IPS-18c (cell line): Measurements from ENCODE around the gene TYRO3.
A peak's percentile ranks its signal among the peaks of the same experiment; 100 is the strongest.

ENCODE experiments used
- H3K4me3 ChIP-seq: 2 replicates; pipeline ENCODE4 v1.7.0; 2013; ENCODE audit warnings: low read depth, mild to moderate bottlenecking, low read length, moderate library complexity; ENCODE audit not compliant: insufficient read depth
- H3K9me3 ChIP-seq: one replicate; pipeline ENCODE4 v1.6.1; 2013; ENCODE audit warnings: mild to moderate bottlenecking, low read length, moderate library complexity; ENCODE audit not compliant: control insufficient read depth, insufficient read depth

The TYRO3 gene

GRCh38 chr15:41546851-41547786, 11.9 kb upstream of the TYRO3 start:
- no peaks in the 10 kb centered on the region for H3K9me3 ChIP-seq
- H3K4me3 ChIP-seq = no peak overlapping the region

DNA sequence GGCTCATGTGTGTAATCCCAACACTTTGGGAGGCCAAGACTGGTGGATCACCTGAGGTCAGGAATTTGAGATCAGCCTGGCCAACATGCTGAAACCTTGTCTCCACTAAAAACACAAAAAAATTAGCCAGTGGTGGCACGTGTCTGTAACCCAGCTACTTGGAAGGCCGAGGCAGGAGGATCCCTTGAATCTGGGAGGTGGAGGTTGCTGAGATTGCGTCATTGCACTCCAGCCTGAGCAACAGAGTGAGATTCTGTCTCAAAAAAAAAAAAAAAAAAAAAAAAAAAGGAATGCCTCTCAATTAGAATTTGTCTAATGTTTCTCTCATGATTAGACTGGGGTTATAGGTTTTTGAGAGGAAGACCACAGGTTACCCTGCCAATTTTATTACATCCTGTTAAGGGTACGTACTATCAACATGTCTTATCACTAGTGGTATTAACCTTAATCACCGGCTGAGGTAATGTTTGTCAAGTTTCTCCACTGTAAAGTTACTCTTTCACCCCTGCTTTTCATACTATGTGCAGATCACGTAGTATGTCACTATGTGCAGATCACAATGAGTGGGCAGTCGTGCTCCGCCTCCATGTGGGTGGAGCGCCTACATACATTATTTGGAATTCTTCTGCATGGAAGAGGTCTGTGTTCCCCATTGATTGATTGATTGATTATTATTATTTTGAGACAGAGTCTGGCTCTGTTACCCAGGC, 8.8 kb upstream of the TYRO3 start:
- Histone ChIP-seq H3K9me3 (no peaks in the 10 kb centered on the region), H3K4me3 (no peak overlapping the region)

GRCh38 chr15:41553731-41554130, 5.3 kb upstream of the TYRO3 start:
- Histone ChIP-seq H3K4me3 (no peak overlapping the region), H3K9me3 (no peaks in the 10 kb centered on the region)

GRCh38 chr15:41554343-41554742, 4.7 kb upstream of the TYRO3 start:
- Histone ChIP-seq H3K4me3 (no peak overlapping the region), H3K9me3 (no peaks in the 10 kb centered on the region)

DNA sequence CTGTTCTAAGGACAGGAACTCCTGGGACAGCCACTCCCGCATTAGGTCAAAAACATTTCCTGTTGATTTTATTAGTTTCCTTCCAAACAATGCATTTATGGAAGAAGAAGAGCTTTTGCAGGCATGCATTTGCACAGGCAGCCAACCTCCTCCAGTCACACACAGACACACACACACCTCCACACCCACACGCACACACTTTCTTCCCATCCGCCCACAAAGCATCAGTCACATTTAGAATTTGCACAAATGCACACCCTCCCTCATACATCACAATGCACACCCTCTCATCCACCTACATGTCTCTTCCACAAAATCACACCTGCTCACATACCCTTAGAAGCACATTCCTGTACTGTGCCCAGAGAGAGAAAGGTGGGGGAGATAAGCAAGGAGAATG, 4.1 kb upstream of the TYRO3 start:
- Histone ChIP-seq H3K9me3 (no peaks in the 10 kb centered on the region), H3K4me3 (no peak overlapping the region)

GRCh38 chr15:41556677-41557076, 2.3 kb upstream of the TYRO3 start:
- no peaks in the 10 kb centered on the region for H3K9me3 ChIP-seq
- H3K4me3 ChIP-seq = no peak overlapping the region

DNA sequence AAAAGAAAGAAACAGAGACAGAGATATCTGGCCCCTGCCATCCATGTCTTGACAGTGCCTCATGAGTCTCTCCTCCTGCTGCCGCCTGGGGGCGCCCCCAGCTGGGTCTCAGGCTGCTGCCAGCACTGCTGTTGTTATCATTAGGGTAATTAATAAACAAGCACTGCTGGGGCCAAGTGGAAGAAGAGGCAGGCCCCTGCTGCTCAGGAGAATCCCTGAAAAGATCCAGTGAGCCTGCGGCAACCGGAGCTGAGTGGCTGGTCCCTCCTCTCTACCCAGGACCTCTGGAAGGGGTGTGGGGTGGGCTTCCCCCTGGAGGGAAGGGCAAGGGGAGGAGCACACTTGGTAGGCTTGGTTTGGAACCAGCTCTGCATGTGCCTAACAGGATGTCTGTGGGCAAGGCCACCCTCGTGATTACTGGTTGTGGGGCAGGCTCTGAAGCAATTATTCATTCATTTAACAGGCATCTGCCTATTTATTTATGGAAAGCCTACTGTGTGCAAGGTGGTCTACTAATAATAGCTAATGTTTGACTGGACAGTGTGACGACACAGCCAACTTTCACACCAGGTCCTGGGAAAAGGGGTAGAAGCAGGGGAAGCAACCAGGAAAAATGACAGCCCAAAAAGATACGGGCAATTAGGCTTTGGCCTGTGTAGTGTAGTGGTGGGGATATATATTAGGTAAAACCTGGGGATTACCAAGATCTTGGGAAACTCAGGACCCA, 1.2 kb upstream of the TYRO3 start:
- Histone ChIP-seq H3K4me3 (peak overlapping the region; percentile 86; the same call in 1 of the 2 replicates), H3K9me3 (no peaks in the 10 kb centered on the region)

- H3K4me3 ChIP-seq = peak overlapping the region; percentile 86
- no peaks in the 10 kb centered on the region for H3K9me3 ChIP-seq
Measured at GRCh38 chr15:41559239-41559782, 299 bp downstream of the TYRO3 start.

DNA sequence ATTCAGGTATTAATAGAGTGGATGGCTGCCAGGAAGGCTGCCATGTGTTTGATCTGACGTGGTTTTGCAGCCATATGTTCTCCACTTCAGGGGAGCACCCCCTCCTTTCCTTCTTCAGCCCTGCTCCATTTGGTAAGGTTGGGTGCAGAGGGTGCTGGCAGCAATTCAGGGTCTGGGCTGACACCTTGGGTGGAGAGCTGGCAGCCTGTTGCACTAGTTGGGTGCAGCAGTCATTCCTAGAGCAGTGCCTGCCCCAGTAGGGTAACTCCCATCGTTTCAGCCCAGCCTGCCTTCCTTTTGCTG, 1.5 kb downstream of the TYRO3 start:
- Histone ChIP-seq H3K9me3 (no peaks in the 10 kb centered on the region), H3K4me3 (0 out of 2 replicates have a peak overlapping the region, but pooled peaks have one; percentile 0)

- Histone ChIP-seq H3K4me3 (peak overlapping the region; percentile 22), H3K9me3 (no peaks in the 10 kb centered on the region)
Measured at GRCh38 chr15:41561104-41561776, 2.2 kb downstream of the TYRO3 start.

GRCh38 chr15:41561777-41562145, 2.7 kb downstream of the TYRO3 start:
- H3K4me3 ChIP-seq = peak overlapping the region; percentile 22
- no peaks in the 10 kb centered on the region for H3K9me3 ChIP-seq

- no peaks in the 10 kb centered on the region for H3K9me3 ChIP-seq
Measured at GRCh38 chr15:41562244-41562643, 3.2 kb downstream of the TYRO3 start.

DNA sequence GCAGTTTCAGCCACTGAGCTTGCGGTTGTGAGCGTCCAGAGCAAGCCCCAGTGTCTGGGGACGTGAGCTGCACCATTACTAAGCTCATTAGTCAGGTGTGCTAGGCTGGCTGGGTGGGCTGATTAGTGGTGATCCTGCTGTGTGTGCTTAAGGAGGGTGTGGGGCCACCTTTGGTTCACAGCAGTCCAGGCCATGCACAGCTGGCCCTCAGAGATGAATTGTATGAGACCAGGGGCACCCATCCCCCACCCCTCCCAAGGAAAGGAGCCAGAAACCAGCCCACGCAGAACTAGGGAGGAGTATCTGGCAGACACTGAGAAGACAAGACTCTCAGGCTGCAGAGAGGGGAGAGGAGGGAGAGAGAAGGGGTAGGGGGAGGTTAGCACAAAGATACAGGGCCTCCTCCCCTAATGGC, 3.8 kb downstream of the TYRO3 start:
- no peaks in the 10 kb centered on the region for H3K9me3 ChIP-seq
- H3K4me3 ChIP-seq = peak overlapping the region; percentile 32; the same call in 1 of the 2 replicates

More at GRCh38 chr15:41562244-41562643, 3.2 kb downstream of the TYRO3 start:
- no peak overlapping the region for H3K4me3 ChIP-seq

- H3K4me3 ChIP-seq = no peak overlapping the region
- H3K9me3 ChIP-seq = no peaks in the 10 kb centered on the region
Measured at GRCh38 chr15:41564286-41564959, 5.4 kb downstream of the TYRO3 start.

- Histone ChIP-seq H3K4me3 (no peak overlapping the region), H3K9me3 (no peaks in the 10 kb centered on the region)
Measured at GRCh38 chr15:41564960-41565502, 6.0 kb downstream of the TYRO3 start.

DNA sequence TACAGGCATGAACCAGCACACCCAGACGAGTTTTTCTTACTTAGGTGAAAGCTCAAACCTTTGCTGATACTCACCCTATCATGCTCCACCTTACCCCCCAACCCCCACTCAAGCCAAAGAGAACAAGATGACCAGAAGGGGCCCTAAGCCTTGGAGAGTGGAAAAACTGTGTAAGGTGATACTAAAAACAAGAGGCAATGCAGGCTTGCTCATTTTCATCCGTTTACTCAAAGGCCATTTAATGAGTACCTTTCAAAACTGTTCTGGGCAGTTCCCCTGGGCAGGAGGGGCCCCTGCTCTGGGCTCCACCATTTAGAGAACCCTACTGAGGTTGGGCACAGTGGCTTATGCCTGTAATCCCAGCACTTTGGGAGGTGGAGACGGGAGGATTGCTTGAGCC, 6.7 kb downstream of the TYRO3 start:
- Histone ChIP-seq H3K4me3 (no peak overlapping the region), H3K9me3 (no peaks in the 10 kb centered on the region)
